WTC11 (cell line): ENCODE measurements around the gene FAM53C. TPM values are rescaled to one million over a fixed set of nuclear protein-coding genes. Genes with fewer than 3 reads are reported as not detected.

Experiments used
- ATAC-seq: fragments of 200-7000 bp; cut with Tn5 transposase; 2 replicates; pipeline ENCODE4 v1.10.0; 2021; ENCODE audit warnings: mild to moderate bottlenecking, moderate library complexity
- CTCF ChIA-PET: fragments of 300-600 bp; sonication (Branson Sonifier 250); formaldehyde crosslinking; loops from one replicate; lab custom pipeline; 2021; ENCODE audit warnings: antibody characterized with exemption; lab: Charles Lee
- POLR2A ChIA-PET: fragments of 350-600 bp; sonication (Branson Sonifier 250); formaldehyde crosslinking; loops from one replicate; lab custom pipeline; 2021; ENCODE audit warnings: antibody characterized with exemption; lab: Charles Lee
- DNase-seq: peaks from one replicate; pipeline ENCODE4 v3.0.0; 2021; ENCODE audit warnings: low spot score
- H3K27ac Mint-ChIP-seq: 2 replicates; pipeline ENCODE4 v1.8.0; 2021; ENCODE audit warnings: mixed read lengths
- H3K27me3 Mint-ChIP-seq: 2 replicates; pipeline ENCODE4 v1.8.0; 2021; ENCODE audit warnings: low read depth, mild to moderate bottlenecking, moderate library complexity, mixed read lengths
- H3K36me3 Mint-ChIP-seq: 2 replicates; pipeline ENCODE4 v1.8.0; 2021; ENCODE audit warnings: mixed read lengths
- H3K4me1 Mint-ChIP-seq: 2 replicates; pipeline ENCODE4 v1.8.0; 2022; ENCODE audit warnings: mixed read lengths
- H3K4me3 Mint-ChIP-seq: 2 replicates; pipeline ENCODE4 v1.8.0; 2021; ENCODE audit warnings: mild to moderate bottlenecking, moderate library complexity, mixed read lengths
- H3K9me3 Mint-ChIP-seq: 2 replicates; pipeline ENCODE4 v1.8.0; 2021; ENCODE audit warnings: mixed read lengths
- CREB1 ChIP-seq: sonication (generic); formaldehyde crosslinking; IDR thresholded peaks from 2 replicates; pipeline ENCODE4 v1.8.0; 2023; ENCODE audit warnings: mild to moderate bottlenecking, missing genetic modification reagents
- EMX1 ChIP-seq: fragments of 250-450 bp; sonication (Bioruptor Pico); IDR thresholded peaks from 2 replicates; pipeline ENCODE4 v1.8.0; 2021; ENCODE audit warnings: mild to moderate bottlenecking
- ETV6 ChIP-seq: sonication (generic); formaldehyde crosslinking; IDR thresholded peaks from 2 replicates; pipeline ENCODE4 v1.8.1; 2022; ENCODE audit warnings: mild to moderate bottlenecking, missing genetic modification reagents
- FOXJ3 ChIP-seq: sonication (generic); formaldehyde crosslinking; IDR thresholded peaks from 2 replicates; pipeline ENCODE4 v1.9.0; 2021; ENCODE audit warnings: missing genetic modification reagents, mild to moderate bottlenecking, borderline replicate concordance
- GTF2I ChIP-seq: fragments of 250-450 bp; sonication (Bioruptor Pico); conservative IDR thresholded peaks from 2 replicates; pipeline ENCODE4 v1.4.0; 2021; ENCODE audit warnings: mild to moderate bottlenecking
- HMGA2 ChIP-seq: fragments of 250-450 bp; sonication (Bioruptor Pico); IDR thresholded peaks from 2 replicates; pipeline ENCODE4 v1.4.0; 2021; ENCODE audit warnings: mild to moderate bottlenecking, moderate library complexity
- NR1H2 ChIP-seq: sonication (generic); formaldehyde crosslinking; IDR thresholded peaks from 2 replicates; pipeline ENCODE4 v1.9.0; 2021; ENCODE audit warnings: mild to moderate bottlenecking, moderate library complexity, missing genetic modification reagents
- NR2C2 ChIP-seq: sonication (generic); formaldehyde crosslinking; IDR thresholded peaks from 2 replicates; pipeline ENCODE4 v1.8.0; 2022; ENCODE audit warnings: mild to moderate bottlenecking, missing genetic modification reagents
- OVOL2 ChIP-seq: fragments of 250-450 bp; sonication (Bioruptor Pico); IDR thresholded peaks from 2 replicates; pipeline ENCODE4 v1.9.0; 2021; ENCODE audit warnings: mild to moderate bottlenecking, borderline replicate concordance
- RELA ChIP-seq: sonication (generic); formaldehyde crosslinking; IDR thresholded peaks from 2 replicates; pipeline ENCODE4 v1.8.1; 2022; ENCODE audit warnings: missing genetic modification reagents, mild to moderate bottlenecking, borderline replicate concordance
- TP53 ChIP-seq: sonication (generic); formaldehyde crosslinking; IDR thresholded peaks from 2 replicates; pipeline ENCODE4 v1.8.1; 2023; ENCODE audit warnings: mild to moderate bottlenecking, missing genetic modification reagents
- total RNA-seq: library from RNA; stranded (reverse); gene quantifications from 3 replicates; pipeline ENCODE4 v1.2.3, GENCODE V29; 2021
- TF ChIP-seq, protein P1 (sequence below): sonication (generic); formaldehyde crosslinking; IDR thresholded peaks from 2 replicates; pipeline ENCODE4 v1.8.0; 2022; ENCODE audit warnings: mild to moderate bottlenecking, missing genetic modification reagents
- TF ChIP-seq, protein P2 (sequence below): fragments of 250-450 bp; sonication (Bioruptor Pico); IDR thresholded peaks from 2 replicates; pipeline ENCODE4 v1.9.0; 2021; ENCODE audit warnings: mild to moderate bottlenecking
- TF ChIP-seq, protein P3 (sequence below): sonication (generic); formaldehyde crosslinking; IDR thresholded peaks from 2 replicates; pipeline ENCODE4 v1.8.0; 2023; ENCODE audit warnings: missing genetic modification reagents, mild to moderate bottlenecking, borderline replicate concordance
- TF ChIP-seq, protein P4 (sequence below): sonication (generic); formaldehyde crosslinking; IDR thresholded peaks from 2 replicates; pipeline ENCODE4 v1.8.1; 2022; ENCODE audit warnings: low read depth, mild to moderate bottlenecking, moderate library complexity, missing genetic modification reagents, borderline replicate concordance
- TF ChIP-seq, protein P5 (sequence below): sonication (generic); formaldehyde crosslinking; IDR thresholded peaks from 2 replicates; pipeline ENCODE4 v1.8.1; 2022; ENCODE audit warnings: mild to moderate bottlenecking, missing genetic modification reagents, moderate library complexity, borderline replicate concordance
- TF ChIP-seq, protein P6 (sequence below): sonication (generic); formaldehyde crosslinking; IDR thresholded peaks from 2 replicates; pipeline ENCODE4 v1.8.1; 2023; ENCODE audit warnings: mild to moderate bottlenecking, missing genetic modification reagents
- TF ChIP-seq, protein P7 (sequence below): sonication (generic); formaldehyde crosslinking; IDR thresholded peaks from 2 replicates; pipeline ENCODE4 v1.8.1; 2023; ENCODE audit warnings: mild to moderate bottlenecking, missing genetic modification reagents, moderate library complexity

Gene FAM53C
- total RNA-seq, 1 experiment from 2014 or later = 51.3 TPM

DNA sequence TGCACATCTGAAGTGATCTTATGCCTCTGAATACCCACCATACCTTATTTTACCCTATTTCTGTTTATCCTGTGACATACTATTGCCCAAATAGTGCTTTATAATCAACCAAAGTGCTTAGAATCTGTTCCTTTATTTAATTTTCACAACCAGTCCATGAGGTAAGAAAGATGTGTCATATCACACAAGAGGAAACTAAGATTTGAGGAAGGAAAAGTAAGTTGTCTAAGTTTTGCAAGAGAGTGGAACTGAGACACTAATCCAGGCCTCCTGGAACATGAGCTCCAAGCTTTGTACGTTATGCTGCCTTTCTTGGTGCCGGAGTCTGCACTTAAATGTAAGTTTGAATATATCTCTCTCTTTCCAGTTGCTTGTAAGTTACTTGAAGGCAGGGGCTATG lies 31.6 kb downstream of the FAM53C start:
- no peaks in the 10 kb centered on the region for H3K9me3 Mint-ChIP-seq
- ChIA-PET POLR2A (no interaction called here), CTCF (interaction anchor here (1.3 to 7.7 kb wide), 2 partner anchors 16 to 80 kb away, joined by 4 to 69 read pairs; partner anchors contain the start of gene KDM3B)
- H3K27ac Mint-ChIP-seq = no peak overlapping the region; the same call in 1 of the 2 replicates
- TF ChIP-seq, protein P1, sequence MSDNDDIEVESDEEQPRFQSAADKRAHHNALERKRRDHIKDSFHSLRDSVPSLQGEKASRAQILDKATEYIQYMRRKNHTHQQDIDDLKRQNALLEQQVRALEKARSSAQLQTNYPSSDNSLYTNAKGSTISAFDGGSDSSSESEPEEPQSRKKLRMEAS (CRISPR knock-in tag) = no peak
- TF ChIP-seq ETV6 (CRISPR knock-in tag) = no peak
- TF ChIP-seq, protein P2, sequence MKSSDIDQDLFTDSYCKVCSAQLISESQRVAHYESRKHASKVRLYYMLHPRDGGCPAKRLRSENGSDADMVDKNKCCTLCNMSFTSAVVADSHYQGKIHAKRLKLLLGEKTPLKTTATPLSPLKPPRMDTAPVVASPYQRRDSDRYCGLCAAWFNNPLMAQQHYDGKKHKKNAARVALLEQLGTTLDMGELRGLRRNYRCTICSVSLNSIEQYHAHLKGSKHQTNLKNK (CRISPR knock-in tag) = no peak
- TF ChIP-seq, protein P3, sequence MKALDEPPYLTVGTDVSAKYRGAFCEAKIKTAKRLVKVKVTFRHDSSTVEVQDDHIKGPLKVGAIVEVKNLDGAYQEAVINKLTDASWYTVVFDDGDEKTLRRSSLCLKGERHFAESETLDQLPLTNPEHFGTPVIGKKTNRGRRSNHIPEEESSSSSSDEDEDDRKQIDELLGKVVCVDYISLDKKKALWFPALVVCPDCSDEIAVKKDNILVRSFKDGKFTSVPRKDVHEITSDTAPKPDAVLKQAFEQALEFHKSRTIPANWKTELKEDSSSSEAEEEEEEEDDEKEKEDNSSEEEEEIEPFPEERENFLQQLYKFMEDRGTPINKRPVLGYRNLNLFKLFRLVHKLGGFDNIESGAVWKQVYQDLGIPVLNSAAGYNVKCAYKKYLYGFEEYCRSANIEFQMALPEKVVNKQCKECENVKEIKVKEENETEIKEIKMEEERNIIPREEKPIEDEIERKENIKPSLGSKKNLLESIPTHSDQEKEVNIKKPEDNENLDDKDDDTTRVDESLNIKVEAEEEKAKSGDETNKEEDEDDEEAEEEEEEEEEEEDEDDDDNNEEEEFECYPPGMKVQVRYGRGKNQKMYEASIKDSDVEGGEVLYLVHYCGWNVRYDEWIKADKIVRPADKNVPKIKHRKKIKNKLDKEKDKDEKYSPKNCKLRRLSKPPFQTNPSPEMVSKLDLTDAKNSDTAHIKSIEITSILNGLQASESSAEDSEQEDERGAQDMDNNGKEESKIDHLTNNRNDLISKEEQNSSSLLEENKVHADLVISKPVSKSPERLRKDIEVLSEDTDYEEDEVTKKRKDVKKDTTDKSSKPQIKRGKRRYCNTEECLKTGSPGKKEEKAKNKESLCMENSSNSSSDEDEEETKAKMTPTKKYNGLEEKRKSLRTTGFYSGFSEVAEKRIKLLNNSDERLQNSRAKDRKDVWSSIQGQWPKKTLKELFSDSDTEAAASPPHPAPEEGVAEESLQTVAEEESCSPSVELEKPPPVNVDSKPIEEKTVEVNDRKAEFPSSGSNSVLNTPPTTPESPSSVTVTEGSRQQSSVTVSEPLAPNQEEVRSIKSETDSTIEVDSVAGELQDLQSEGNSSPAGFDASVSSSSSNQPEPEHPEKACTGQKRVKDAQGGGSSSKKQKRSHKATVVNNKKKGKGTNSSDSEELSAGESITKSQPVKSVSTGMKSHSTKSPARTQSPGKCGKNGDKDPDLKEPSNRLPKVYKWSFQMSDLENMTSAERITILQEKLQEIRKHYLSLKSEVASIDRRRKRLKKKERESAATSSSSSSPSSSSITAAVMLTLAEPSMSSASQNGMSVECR = no peak
- no peak for TF ChIP-seq EMX1
- TF ChIP-seq NR1H2 (CRISPR knock-in tag) = no peak
- TF ChIP-seq, protein P4, sequence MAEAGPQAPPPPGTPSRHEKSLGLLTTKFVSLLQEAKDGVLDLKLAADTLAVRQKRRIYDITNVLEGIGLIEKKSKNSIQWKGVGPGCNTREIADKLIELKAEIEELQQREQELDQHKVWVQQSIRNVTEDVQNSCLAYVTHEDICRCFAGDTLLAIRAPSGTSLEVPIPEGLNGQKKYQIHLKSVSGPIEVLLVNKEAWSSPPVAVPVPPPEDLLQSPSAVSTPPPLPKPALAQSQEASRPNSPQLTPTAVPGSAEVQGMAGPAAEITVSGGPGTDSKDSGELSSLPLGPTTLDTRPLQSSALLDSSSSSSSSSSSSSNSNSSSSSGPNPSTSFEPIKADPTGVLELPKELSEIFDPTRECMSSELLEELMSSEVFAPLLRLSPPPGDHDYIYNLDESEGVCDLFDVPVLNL (CRISPR knock-in tag) = no peak
- TF ChIP-seq CREB1 = no peak
- ATAC-seq = no peak
- H3K36me3 Mint-ChIP-seq = peaks cover 12% of the 10 kb centered on the region
- no peak for DNase-seq
- H3K27me3 Mint-ChIP-seq = no peaks in the 10 kb centered on the region
- H3K4me3 Mint-ChIP-seq = no peak overlapping the region
- no peaks in the 10 kb centered on the region for H3K4me1 Mint-ChIP-seq

DNA sequence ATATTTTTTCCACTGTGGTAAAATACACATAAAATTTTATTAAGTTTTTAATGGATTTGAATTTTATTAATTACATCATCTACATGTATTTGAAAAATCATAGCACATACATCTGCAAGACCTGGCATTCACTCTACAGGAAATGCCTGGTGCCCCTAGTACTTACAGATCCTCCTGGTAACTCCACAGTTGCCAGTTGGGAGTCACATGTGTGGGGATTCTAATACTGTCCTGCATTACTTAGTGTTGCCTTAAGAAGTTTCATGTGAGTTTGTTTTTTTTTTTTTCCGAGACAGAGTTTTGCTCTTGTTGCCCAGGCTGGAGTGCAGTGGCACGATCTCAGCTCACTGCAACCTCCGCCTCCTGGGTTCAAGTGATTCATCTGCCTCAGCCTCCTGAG lies 32.5 kb downstream of the FAM53C start:
- DNase-seq (no peak), ATAC-seq (no peak)
- ChIA-PET CTCF (interaction anchor here (1.3 to 7.7 kb wide), 2 partner anchors 17 to 80 kb away, joined by 4 to 69 read pairs; partner anchors contain the start of gene KDM3B), POLR2A (interaction anchor here (0.6 to 0.7 kb wide), 2 partner anchors 17 to 55 kb away, joined by 6 to 11 read pairs; no protein-coding TSS in a partner anchor)
- no peaks in the 10 kb centered on the region for H3K9me3 Mint-ChIP-seq
- TF ChIP-seq HMGA2 (CRISPR knock-in tag) (no peak), OVOL2 (no peak), FOXJ3 (no peak), TP53 (no peak), NR2C2 (no peak), GTF2I (CRISPR knock-in tag) (no peak), RELA (CRISPR knock-in tag) (no peak)
- TF ChIP-seq, protein P5, sequence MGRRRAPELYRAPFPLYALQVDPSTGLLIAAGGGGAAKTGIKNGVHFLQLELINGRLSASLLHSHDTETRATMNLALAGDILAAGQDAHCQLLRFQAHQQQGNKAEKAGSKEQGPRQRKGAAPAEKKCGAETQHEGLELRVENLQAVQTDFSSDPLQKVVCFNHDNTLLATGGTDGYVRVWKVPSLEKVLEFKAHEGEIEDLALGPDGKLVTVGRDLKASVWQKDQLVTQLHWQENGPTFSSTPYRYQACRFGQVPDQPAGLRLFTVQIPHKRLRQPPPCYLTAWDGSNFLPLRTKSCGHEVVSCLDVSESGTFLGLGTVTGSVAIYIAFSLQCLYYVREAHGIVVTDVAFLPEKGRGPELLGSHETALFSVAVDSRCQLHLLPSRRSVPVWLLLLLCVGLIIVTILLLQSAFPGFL (CRISPR knock-in tag) = no peak
- TF ChIP-seq, protein P6, sequence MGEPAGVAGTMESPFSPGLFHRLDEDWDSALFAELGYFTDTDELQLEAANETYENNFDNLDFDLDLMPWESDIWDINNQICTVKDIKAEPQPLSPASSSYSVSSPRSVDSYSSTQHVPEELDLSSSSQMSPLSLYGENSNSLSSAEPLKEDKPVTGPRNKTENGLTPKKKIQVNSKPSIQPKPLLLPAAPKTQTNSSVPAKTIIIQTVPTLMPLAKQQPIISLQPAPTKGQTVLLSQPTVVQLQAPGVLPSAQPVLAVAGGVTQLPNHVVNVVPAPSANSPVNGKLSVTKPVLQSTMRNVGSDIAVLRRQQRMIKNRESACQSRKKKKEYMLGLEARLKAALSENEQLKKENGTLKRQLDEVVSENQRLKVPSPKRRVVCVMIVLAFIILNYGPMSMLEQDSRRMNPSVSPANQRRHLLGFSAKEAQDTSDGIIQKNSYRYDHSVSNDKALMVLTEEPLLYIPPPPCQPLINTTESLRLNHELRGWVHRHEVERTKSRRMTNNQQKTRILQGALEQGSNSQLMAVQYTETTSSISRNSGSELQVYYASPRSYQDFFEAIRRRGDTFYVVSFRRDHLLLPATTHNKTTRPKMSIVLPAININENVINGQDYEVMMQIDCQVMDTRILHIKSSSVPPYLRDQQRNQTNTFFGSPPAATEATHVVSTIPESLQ (CRISPR knock-in tag) = no peak
- TF ChIP-seq, protein P7, sequence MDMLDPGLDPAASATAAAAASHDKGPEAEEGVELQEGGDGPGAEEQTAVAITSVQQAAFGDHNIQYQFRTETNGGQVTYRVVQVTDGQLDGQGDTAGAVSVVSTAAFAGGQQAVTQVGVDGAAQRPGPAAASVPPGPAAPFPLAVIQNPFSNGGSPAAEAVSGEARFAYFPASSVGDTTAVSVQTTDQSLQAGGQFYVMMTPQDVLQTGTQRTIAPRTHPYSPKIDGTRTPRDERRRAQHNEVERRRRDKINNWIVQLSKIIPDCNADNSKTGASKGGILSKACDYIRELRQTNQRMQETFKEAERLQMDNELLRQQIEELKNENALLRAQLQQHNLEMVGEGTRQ (CRISPR knock-in tag) = no peak
- H3K27ac Mint-ChIP-seq = no peak overlapping the region
- H3K27me3 Mint-ChIP-seq = no peaks in the 10 kb centered on the region
- H3K36me3 Mint-ChIP-seq = peaks cover 16% of the 10 kb centered on the region
- H3K4me1 Mint-ChIP-seq = no peaks in the 10 kb centered on the region
- no peak overlapping the region for H3K4me3 Mint-ChIP-seq
